DMS 273 (cell line): Measurements from ENCODE around the gene FUBP3.

Source experiments
- DNase-seq: peaks from one replicate; lab custom pipeline; 2025; ENCODE audit not compliant: unreplicated experiment; lab: John Stamatoyannopoulos, UW

Gene FUBP3

GRCh38 chr9:130578865-130579737 lies at the start of gene FUBP3:
Gene FUBP3 (plus strand): TSS chr9:130579577. CDS start chr9:130579681, 104 bp downstream.
- DNase-seq, result peak; percentile 96

- DNase-seq, result peak; percentile 58
Observed at GRCh38 chr9:130530938-130531337, 48.4 kb upstream of the FUBP3 start.

- no peak for DNase-seq
Observed at GRCh38 chr9:130531670-130532069, 47.7 kb upstream of the FUBP3 start.

GRCh38 chr9:130532426-130533080 lies 46.8 kb upstream of the FUBP3 start:
- DNase-seq, result peak; percentile 39

GRCh38 chr9:130535818-130536521 lies 43.4 kb upstream of the FUBP3 start:
- peak; percentile 74 for DNase-seq

- no peak for DNase-seq
Observed at GRCh38 chr9:130536701-130537107, 42.7 kb upstream of the FUBP3 start.

- no peak for DNase-seq
Observed at GRCh38 chr9:130537346-130538050, 41.9 kb upstream of the FUBP3 start.

- no peak for DNase-seq
Observed at GRCh38 chr9:130539420-130540223, 39.8 kb upstream of the FUBP3 start.

GRCh38 chr9:130541533-130541932 lies 37.8 kb upstream of the FUBP3 start:
- no peak for DNase-seq

GRCh38 chr9:130542038-130542437 lies 37.3 kb upstream of the FUBP3 start:
- no peak for DNase-seq

- peak; percentile 25 for DNase-seq
Observed at GRCh38 chr9:130542457-130543228, 36.7 kb upstream of the FUBP3 start.

GRCh38 chr9:130543368-130543767 lies 36.0 kb upstream of the FUBP3 start:
- no peak for DNase-seq

GRCh38 chr9:130543859-130544258 lies 35.5 kb upstream of the FUBP3 start:
- DNase-seq, result no peak

GRCh38 chr9:130544364-130544763 lies 35.0 kb upstream of the FUBP3 start:
- DNase-seq, result no peak

GRCh38 chr9:130548103-130548502 lies 31.3 kb upstream of the FUBP3 start:
- no peak for DNase-seq

GRCh38 chr9:130549093-130549735 lies 30.2 kb upstream of the FUBP3 start:
- DNase-seq, result peak; percentile 54

- DNase-seq, result no peak
Observed at GRCh38 chr9:130554606-130555005, 24.8 kb upstream of the FUBP3 start.

- no peak for DNase-seq
Observed at GRCh38 chr9:130555061-130555460, 24.3 kb upstream of the FUBP3 start.

- no peak for DNase-seq
Observed at GRCh38 chr9:130555968-130556367, 23.4 kb upstream of the FUBP3 start.
